Lower lobe of right lung (tissue), 2 donors: ENCODE data around the gene HNF1B. TPM values are rescaled to one million over a fixed set of nuclear protein-coding genes. Genes with fewer than 3 reads are reported as not detected.

ENCODE experiments used
- ATAC-seq, 2 donors: fragments of 200-7000 bp; cut with Tn5 transposase; one replicate each; pipeline ENCODE4 v1.9.1; 2020 to 2022; ENCODE audit warnings: mild to moderate bottlenecking in 2 of 2, moderate library complexity in 2 of 2
- DNase-seq: peaks from one replicate; pipeline ENCODE4 v3.0.0-alpha.2; 2020
- H3K27ac ChIP-seq: fragments of 200-600 bp; one replicate; pipeline ENCODE4 v1.8.0; 2022
- H3K27me3 ChIP-seq: fragments of 200-600 bp; one replicate; pipeline ENCODE4 v1.8.0; 2022; ENCODE audit warnings: low read depth
- H3K36me3 ChIP-seq: fragments of 200-600 bp; one replicate; pipeline ENCODE4 v1.8.0; 2022; ENCODE audit warnings: mild to moderate bottlenecking
- H3K4me1 ChIP-seq: fragments of 200-600 bp; one replicate; pipeline ENCODE4 v1.8.0; 2022
- H3K4me3 ChIP-seq: fragments of 200-600 bp; one replicate; pipeline ENCODE4 v1.8.0; 2022; ENCODE audit warnings: mild to moderate bottlenecking
- H3K9me3 ChIP-seq: fragments of 200-600 bp; one replicate; pipeline ENCODE4 v1.8.0; 2022
- intact Hi-C: fragments of 100-400 bp; cut with DNase I; formaldehyde crosslinking; loops from one replicate; pipeline ENCODE4 v1.11.0; 2022
- total RNA-seq: library from RNA; stranded (reverse); fragmentation: NEBNext Ultra II Directional; extraction: Animal tissue kit (Norgen Biotek cat#: 25700); gene quantifications from one replicate; pipeline ENCODE4 v1.2.1, GENCODE V29; 2021
- TF ChIP-seq, protein P1 (sequence below): fragments of 200-600 bp; IDR thresholded peaks from one replicate; pipeline ENCODE4 v1.8.0; 2022; ENCODE audit warnings: antibody characterized with exemption, mild to moderate bottlenecking
- donor health status: DM: no; HTN: yes; CAD: no; lungs with severe emphysema.

The HNF1B gene
- total RNA-seq, 1 donor from 2014 or later = 15.2 TPM

DNA sequence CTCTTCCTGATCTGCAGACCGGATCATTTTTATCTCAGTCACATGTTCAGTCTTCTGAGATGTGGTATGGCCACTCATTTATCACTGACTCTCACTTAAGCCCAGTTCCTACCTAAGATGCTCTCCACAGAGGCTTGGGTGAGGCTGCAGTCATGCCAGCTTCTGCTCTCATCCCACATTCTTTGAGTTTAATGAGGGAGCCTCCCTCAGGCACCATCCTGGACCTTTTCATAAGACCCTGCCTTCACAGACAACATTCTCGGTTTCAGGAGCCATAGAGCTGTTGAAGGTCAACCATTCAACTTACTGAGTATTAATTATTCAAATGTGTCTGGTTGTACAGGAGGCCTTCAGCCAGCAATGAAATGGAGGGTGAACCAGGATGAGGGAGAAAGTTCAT is 23.6 kb upstream of the HNF1B start:
- Histone ChIP-seq H3K4me3 (no peak overlapping the region), H3K9me3 (no peaks in the 10 kb centered on the region), H3K4me1 (no peaks in the 10 kb centered on the region), H3K36me3 (no peaks in the 10 kb centered on the region), H3K27ac (no peak overlapping the region), H3K27me3 (no peaks in the 10 kb centered on the region)
- no peak for DNase-seq
- ATAC-seq = no peak
- intact Hi-C loops = no loop called here
- TF ChIP-seq, protein P1, sequence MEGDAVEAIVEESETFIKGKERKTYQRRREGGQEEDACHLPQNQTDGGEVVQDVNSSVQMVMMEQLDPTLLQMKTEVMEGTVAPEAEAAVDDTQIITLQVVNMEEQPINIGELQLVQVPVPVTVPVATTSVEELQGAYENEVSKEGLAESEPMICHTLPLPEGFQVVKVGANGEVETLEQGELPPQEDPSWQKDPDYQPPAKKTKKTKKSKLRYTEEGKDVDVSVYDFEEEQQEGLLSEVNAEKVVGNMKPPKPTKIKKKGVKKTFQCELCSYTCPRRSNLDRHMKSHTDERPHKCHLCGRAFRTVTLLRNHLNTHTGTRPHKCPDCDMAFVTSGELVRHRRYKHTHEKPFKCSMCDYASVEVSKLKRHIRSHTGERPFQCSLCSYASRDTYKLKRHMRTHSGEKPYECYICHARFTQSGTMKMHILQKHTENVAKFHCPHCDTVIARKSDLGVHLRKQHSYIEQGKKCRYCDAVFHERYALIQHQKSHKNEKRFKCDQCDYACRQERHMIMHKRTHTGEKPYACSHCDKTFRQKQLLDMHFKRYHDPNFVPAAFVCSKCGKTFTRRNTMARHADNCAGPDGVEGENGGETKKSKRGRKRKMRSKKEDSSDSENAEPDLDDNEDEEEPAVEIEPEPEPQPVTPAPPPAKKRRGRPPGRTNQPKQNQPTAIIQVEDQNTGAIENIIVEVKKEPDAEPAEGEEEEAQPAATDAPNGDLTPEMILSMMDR = no peak

DNA sequence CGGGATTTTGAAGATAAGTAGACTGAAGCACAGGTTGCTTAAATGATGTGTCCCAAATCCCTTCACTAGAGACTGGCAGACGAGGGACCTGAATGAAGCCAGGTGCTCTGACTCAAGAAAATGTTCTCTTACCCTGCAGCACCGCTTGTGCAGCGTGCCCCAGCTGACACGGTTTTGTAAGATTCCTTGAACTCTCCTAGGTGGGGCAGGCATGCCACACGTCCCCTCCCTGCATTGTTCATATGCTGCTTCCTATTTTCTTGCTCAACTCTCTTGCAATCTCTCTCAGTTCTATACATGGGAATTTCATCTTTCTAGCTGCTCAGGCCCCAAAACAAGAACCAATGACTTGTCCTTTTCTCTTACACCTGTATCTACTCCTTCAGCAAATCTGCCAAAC is 22.1 kb upstream of the HNF1B start:
- H3K27ac ChIP-seq = no peak overlapping the region
- H3K4me3 ChIP-seq = no peak overlapping the region
- intact Hi-C loops = no loop called here
- H3K4me1 ChIP-seq = no peaks in the 10 kb centered on the region
- TF ChIP-seq, protein P1 = no peak
- no peaks in the 10 kb centered on the region for H3K36me3 ChIP-seq
- H3K27me3 ChIP-seq = no peaks in the 10 kb centered on the region
- ATAC-seq (peak; percentile 44 to 48), DNase-seq (no peak)
- no peaks in the 10 kb centered on the region for H3K9me3 ChIP-seq

DNA sequence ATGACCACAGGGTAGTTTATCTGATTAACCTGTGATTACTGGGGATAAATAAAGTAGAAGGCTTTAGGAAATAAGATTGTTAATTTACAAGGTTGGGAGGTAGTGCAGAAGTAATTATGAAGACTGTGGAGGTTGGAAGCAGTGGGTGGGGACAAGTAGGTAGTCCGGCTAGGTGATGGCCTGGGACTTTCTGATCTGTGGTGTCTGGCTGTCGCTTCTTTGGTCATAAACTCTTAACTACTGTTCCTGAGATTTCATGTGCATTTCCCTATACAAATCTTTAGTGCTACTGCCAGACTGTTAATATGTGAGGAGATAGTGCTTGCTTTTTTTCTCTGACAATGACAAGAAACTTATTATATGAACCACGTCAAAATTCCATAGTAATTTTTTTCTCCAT is 19.5 kb upstream of the HNF1B start:
- no peaks in the 10 kb centered on the region for H3K36me3 ChIP-seq
- no peak overlapping the region for H3K4me3 ChIP-seq
- intact Hi-C loops = no loop called here
- no peaks in the 10 kb centered on the region for H3K27me3 ChIP-seq
- TF ChIP-seq, protein P1 = no peak
- ATAC-seq (no peak), DNase-seq (no peak)
- no peaks in the 10 kb centered on the region for H3K4me1 ChIP-seq
- no peaks in the 10 kb centered on the region for H3K9me3 ChIP-seq
- H3K27ac ChIP-seq = no peak overlapping the region

DNA sequence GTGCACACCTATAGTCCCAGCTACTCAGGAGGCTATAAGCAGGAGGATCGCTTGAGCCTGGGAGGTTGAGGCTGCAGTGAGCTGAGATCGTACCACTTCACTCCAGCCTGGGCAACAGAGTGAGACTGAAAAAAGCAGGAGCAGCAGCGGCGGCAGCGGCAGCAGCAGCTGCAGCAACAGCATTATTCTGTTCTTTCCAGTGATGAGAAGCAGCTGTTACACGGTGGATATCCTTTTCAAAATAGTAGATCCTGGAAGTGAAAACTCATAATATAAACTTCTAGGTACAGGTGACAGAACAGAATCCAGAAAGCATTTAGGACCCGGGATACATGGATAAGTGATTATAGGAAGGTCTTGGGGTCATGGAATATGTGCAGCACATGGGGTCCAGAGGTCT is 17.8 kb upstream of the HNF1B start:
- Histone ChIP-seq H3K27ac (no peak overlapping the region), H3K4me1 (no peaks in the 10 kb centered on the region), H3K4me3 (no peak overlapping the region), H3K9me3 (no peaks in the 10 kb centered on the region), H3K27me3 (peaks cover 4% of the 10 kb centered on the region), H3K36me3 (no peaks in the 10 kb centered on the region)
- TF ChIP-seq, protein P1 = no peak
- DNase-seq = no peak
- no peak for ATAC-seq
- intact Hi-C loops = no loop called here

DNA sequence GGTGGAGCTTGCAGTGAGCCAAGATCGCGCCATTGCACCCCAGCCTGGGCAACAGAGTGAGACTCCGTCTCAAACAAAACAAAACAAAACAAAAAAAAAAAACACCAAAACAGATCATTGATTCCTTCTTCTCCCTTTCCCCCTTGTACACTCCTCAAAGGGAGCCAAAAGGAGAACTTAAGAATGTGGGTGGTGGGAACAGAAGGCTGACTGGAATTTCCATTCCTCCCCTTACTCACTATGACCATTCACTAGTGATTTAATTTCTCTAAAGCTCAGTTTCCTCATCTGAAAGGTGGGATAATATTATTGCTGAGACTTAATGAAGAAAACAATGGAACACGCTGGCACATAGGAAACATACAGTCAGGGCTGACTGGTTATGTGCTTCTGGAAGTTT is 17.1 kb upstream of the HNF1B start:
- Histone ChIP-seq H3K36me3 (no peaks in the 10 kb centered on the region), H3K4me1 (no peaks in the 10 kb centered on the region), H3K4me3 (no peak overlapping the region), H3K27ac (no peak overlapping the region), H3K27me3 (peaks cover 11% of the 10 kb centered on the region), H3K9me3 (no peaks in the 10 kb centered on the region)
- no peak for ATAC-seq
- intact Hi-C loops = no loop called here
- DNase-seq = no peak
- TF ChIP-seq, protein P1 = no peak

DNA sequence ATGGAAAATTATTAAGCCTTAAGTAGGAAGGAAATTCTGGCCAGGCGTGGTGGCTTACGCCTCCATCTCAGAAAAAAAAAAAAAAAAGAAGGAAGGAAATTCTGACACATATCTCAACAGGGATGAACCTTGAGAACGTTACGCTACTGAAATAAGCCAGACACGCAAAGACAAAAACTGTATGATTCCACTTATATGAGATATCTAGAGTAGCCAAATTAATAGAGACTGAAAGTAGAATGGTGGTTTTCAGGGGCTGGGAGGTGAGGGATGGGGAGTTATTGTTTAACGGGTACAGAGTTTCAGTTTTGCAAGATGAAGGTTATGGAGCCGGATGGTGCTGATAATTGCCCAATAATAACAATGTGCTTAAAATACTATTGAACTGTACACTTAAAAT is 16.2 kb upstream of the HNF1B start:
- TF ChIP-seq, protein P1 = no peak
- no peak overlapping the region for H3K27ac ChIP-seq
- DNase-seq (no peak), ATAC-seq (peak in 1 of 2 donors; percentile 37)
- no peaks in the 10 kb centered on the region for H3K4me1 ChIP-seq
- intact Hi-C loops = no loop called here
- H3K9me3 ChIP-seq = no peaks in the 10 kb centered on the region
- no peak overlapping the region for H3K4me3 ChIP-seq
- peaks cover 18% of the 10 kb centered on the region for H3K27me3 ChIP-seq
- no peaks in the 10 kb centered on the region for H3K36me3 ChIP-seq
